ENCODE results near the gene SERPINB8.

SERPINB8 gene

GRCh38 chr18:64019922-64020756, 50.3 kb downstream of the SERPINB8 start:
- DNase-seq = no peak

DNA sequence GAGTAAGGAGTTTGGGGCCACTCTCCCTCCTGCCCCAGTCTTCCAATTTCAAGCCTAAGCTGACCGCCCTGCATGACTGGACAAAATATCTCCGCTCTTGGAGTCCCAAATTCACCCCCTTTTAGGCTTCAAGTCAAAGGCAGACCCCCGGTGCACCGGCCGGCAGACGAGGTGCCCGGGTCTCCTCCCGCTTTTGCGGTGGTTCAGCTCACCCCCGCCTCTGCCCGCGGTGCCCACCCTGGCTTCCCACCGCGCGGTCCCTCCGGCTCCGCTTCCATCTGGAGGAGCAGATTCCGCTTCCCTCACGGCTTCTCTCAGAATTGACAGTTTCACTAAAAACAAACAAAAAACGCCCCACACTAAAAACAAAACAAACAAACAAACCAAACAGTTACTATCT, 56.5 kb downstream of the SERPINB8 start:
- no peak for DNase-seq

DNA sequence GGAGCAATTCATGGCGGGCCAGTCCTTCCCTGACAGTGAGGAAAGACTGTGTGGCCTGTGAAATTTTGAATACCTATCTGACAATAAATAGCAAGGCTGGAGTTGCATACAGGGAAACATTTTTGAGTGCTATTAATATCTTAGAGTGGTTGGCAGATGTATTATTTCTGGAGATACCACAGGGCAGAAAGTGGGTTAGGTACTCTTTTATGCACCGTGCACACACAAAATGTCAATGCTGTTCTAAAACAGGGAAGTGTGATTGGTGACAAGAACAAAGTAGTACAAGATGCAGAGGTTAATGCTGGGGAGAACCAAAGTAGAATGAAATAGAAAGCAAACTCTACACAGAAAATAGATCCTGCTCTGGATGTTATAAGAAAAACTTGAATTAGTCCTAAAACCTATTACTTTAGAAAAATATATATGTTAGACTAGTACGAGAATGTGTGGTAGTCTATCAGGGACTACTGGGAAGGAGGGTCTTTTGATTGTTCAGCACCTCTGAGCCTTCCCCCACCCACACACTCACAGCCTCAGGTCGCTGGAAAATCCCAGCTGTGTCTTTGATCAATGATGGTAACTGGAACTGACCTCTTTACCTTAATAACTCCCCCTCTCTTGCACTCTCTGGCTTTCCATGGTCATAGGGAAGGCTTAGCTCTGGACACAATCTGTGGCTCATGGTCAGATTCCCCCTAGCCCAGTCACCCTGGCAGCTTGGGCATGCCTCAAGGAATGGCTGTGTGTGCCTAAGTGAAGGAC, 58.2 kb downstream of the SERPINB8 start:
- no peak for DNase-seq

GRCh38 chr18:64029096-64029495, 59.2 kb downstream of the SERPINB8 start:
- DNase-seq = no peak

DNA sequence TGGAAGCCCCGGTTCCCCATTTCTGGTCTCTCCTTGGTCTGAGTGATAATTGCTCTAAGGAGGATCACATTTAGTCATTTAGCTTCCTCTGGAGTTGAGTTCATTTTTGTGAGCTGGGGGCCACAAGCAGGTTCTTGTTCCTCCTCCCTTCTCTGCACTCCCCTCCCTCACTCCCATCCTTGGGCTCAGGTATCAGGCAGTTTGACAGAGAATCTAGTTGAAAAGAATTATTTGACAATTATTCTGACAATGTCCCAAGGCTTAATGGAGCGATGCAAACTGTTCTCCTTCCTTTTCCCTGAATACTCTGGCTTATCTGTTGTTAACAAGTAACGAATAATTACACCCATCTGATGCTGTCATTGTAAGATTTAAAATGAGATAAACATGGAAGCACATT, 61.5 kb downstream of the SERPINB8 start:
- no peak for DNase-seq

DNA sequence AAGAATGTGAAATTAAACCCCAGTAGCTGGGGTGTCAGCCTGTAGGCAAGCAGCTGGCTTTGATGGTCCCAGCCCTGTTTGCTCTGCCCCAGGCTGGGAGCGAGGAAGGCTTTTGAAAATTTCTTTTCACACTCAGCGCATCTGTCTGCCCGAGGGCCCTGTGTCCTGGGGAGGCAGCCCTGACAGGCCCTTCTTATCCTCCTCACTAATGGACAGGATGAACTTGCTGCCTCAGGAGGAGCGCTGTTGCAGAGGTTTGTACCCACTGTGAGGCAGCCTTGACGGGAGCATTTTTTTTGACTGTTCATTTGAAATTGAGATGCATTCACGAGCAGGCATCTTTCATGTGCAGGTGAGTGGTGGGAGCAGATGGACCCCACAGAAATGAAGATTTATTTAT, 62.4 kb downstream of the SERPINB8 start:
- no peak for DNase-seq

GRCh38 chr18:64037812-64038414, 68.0 kb downstream of the SERPINB8 start:
- no peak for DNase-seq

Measured in NCI-H226 (cell line).